GM12878 (cell line): Measurements from ENCODE around the gene BRSK2. TPM values are rescaled to one million over a fixed set of nuclear protein-coding genes. Genes with fewer than 3 reads are reported as not detected.
A peak's percentile ranks its signal among the peaks of the same experiment; 100 is the strongest.
"Not testable (repeated sequence)": the region's sequence is repeated elsewhere in the genome, so short reads cannot be mapped to it uniquely, and the experiment has no call there.

Experiments
- ATAC-seq: fragments of 200-7000 bp; cut with Tn5 transposase; 3 replicates; pipeline ENCODE4 v1.9.1; 2020; ENCODE audit warnings: mild to moderate bottlenecking, moderate library complexity
- BruUV-seq: library from RNA; stranded (reverse); fragments of 400-500 nt; replicated peaks from 2 replicates; lab custom pipeline; 2021; lab: Mats Ljungman, UMichigan
- CTCF ChIA-PET: fragments of 300-600 bp; sonication (Branson Sonifier 250); formaldehyde crosslinking; extraction: SDS; loops from one replicate; lab custom pipeline; 2021; ENCODE audit warnings: inconsistent platforms; lab: Yijun Ruan, JAX
- POLR2A ChIA-PET: fragments of 350-600 bp; formaldehyde crosslinking; extraction: SDS; loops from one replicate; lab custom pipeline; 2021; ENCODE audit warnings: inconsistent platforms; lab: Charles Lee
- RAD21 ChIA-PET: fragments of 300-600 bp; sonication (Branson Sonifier 250); formaldehyde crosslinking; loops from one replicate; lab custom pipeline; 2023; ENCODE audit warnings: antibody characterized with exemption; ENCODE audit not compliant: unreplicated experiment; lab: Charles Lee
- SMC1A ChIA-PET: fragments of 300-600 bp; sonication (Branson Sonifier 250); formaldehyde crosslinking; loops from one replicate; lab custom pipeline; 2023; ENCODE audit not compliant: unreplicated experiment, uncharacterized antibody; lab: Charles Lee
- DNase-seq: peaks from one replicate; pipeline ENCODE4 v3.0.0-alpha.2; 2011; ENCODE audit warnings: low read depth, low spot score
- FAIRE-seq: peaks from 3 replicates; lab custom pipeline; 2011; peaks lifted over from hg19 to GRCh38; lab: Jason Lieb, UNC
- H2AFZ ChIP-seq: 2 replicates; pipeline ENCODE4 v1.6.0; 2011; ENCODE audit warnings: low read depth, low read length, control low read depth; ENCODE audit not compliant: control insufficient read depth
- H3K27ac ChIP-seq: 2 replicates; pipeline ENCODE4 v1.5.1; 2011; ENCODE audit warnings: control low read depth; ENCODE audit not compliant: control insufficient read depth, insufficient read depth
- H3K27me3 ChIP-seq, 2 experiments: replicated peaks in 1 of 2; 2 replicates each; pipeline versions ENCODE4 v1.6.0 to v1.6.1; 2011; ENCODE audit warnings: low read length in 1 of 2; ENCODE audit not compliant: control insufficient read depth in 2 of 2, insufficient read depth in 2 of 2
- H3K36me3 ChIP-seq, 2 experiments: 2 replicates each; pipeline ENCODE4 v1.5.1; 2011; ENCODE audit warnings: low read length in 1 of 2; ENCODE audit not compliant: control insufficient read depth in 2 of 2, insufficient read depth in 2 of 2
- H3K4me1 ChIP-seq: 2 replicates; pipeline ENCODE4 v1.6.1; 2011; ENCODE audit warnings: mild to moderate bottlenecking, low read length, moderate library complexity, mixed read lengths; ENCODE audit not compliant: control insufficient read depth, insufficient read depth
- H3K4me2 ChIP-seq: 2 replicates; pipeline ENCODE4 v1.6.0; 2011; ENCODE audit warnings: control low read depth; ENCODE audit not compliant: control insufficient read depth, insufficient read depth
- H3K4me3 ChIP-seq: fragments of 200-600 bp; sonication (generic); 2 replicates; pipeline ENCODE4 v1.5.1; 2016
- H3K79me2 ChIP-seq: 2 replicates; pipeline ENCODE4 v1.6.0; 2011; ENCODE audit warnings: low read length; ENCODE audit not compliant: control insufficient read depth, insufficient read depth
- H3K9ac ChIP-seq: 2 replicates; pipeline ENCODE4 v1.8.0; 2011; ENCODE audit warnings: low read length, control low read depth, mixed read lengths; ENCODE audit not compliant: control insufficient read depth, insufficient read depth
- H3K9me3 ChIP-seq: replicated peaks from 3 replicates; pipeline ENCODE4 v1.5.1; 2011; ENCODE audit warnings: mild to moderate bottlenecking, low read length; ENCODE audit not compliant: control insufficient read depth, insufficient read depth
- H4K20me1 ChIP-seq: 2 replicates; pipeline ENCODE4 v1.6.0; 2011; ENCODE audit not compliant: control insufficient read depth, insufficient read depth
- BCL11A ChIP-seq: IDR thresholded peaks from 2 replicates; pipeline ENCODE4 v1.6.1; 2011; ENCODE audit warnings: low read depth, low read length
- CREB1 ChIP-seq: IDR thresholded peaks from 2 replicates; pipeline ENCODE4 v1.6.1; 2012; ENCODE audit warnings: low read depth, mild to moderate bottlenecking, inconsistent platforms
- DPF2 ChIP-seq: fragments of 450-650 bp; IDR thresholded peaks from 2 replicates; pipeline ENCODE4 v1.6.1; 2017; ENCODE audit warnings: mild to moderate bottlenecking
- GABPA ChIP-seq: IDR thresholded peaks from 2 replicates; pipeline ENCODE4 v1.6.1; 2014; ENCODE audit warnings: antibody characterized with exemption, low read depth, mild to moderate bottlenecking, inconsistent platforms
- IRF4 ChIP-seq: IDR thresholded peaks from 2 replicates; pipeline ENCODE4 v1.6.1; 2011; ENCODE audit warnings: low read depth, low read length
- MTA2 ChIP-seq: fragments of 450-650 bp; IDR thresholded peaks from 2 replicates; pipeline ENCODE4 v1.6.1; 2016; ENCODE audit warnings: low read depth, mild to moderate bottlenecking, moderate library complexity
- NR2C1 ChIP-seq: fragments of 450-650 bp; IDR thresholded peaks from 2 replicates; pipeline ENCODE4 v1.6.1; 2017; ENCODE audit warnings: antibody characterized with exemption, mild to moderate bottlenecking, moderate library complexity
- PAX8 ChIP-seq: fragments of 450-650 bp; IDR thresholded peaks from 2 replicates; pipeline ENCODE4 v1.6.1; 2017; ENCODE audit warnings: mild to moderate bottlenecking, moderate library complexity
- RFX5 ChIP-seq: IDR thresholded peaks from 2 replicates; pipeline ENCODE4 v1.6.1; 2011; ENCODE audit warnings: low read depth, low read length, improper control_type of control experiment
- RUNX3 ChIP-seq: IDR thresholded peaks from 2 replicates; pipeline ENCODE4 v1.6.1; 2012; ENCODE audit warnings: low read length, inconsistent platforms
- STAT3 ChIP-seq: IDR thresholded peaks from 2 replicates; pipeline ENCODE4 v1.6.1; 2011; ENCODE audit warnings: low read depth, low read length, improper control_type of control experiment
- ZBED1 ChIP-seq: IDR thresholded peaks from 2 replicates; pipeline ENCODE4 v1.6.1; 2016; ENCODE audit warnings: borderline replicate concordance
- ZNF622 ChIP-seq: fragments of 450-650 bp; IDR thresholded peaks from 2 replicates; pipeline ENCODE4 v1.6.1; 2017; ENCODE audit warnings: mild to moderate bottlenecking, inconsistent platforms
- WGBS: methylation state at CpG from one replicate; pipeline ENCODE4 v1.1.6; 2016; ENCODE audit warnings: low lambda C conversion rate; ENCODE audit not compliant: insufficient replicate concordance, insufficient coverage; ENCODE audit errors: missing lambda C conversion rate; 5-methylcytosine and 5-hydroxymethylcytosine counted together
- in situ Hi-C: fragments of 300-500 bp; cut with MboI; formaldehyde crosslinking; loops from 9 replicates; pipeline ENCODE4 v1.14.3; 2018; ENCODE audit warnings: mixed read lengths
- intact Hi-C: fragments of 100-400 bp; cut with micrococcal nuclease; formaldehyde crosslinking; loops from one replicate; pipeline ENCODE4 v1.14.2; 2022; ENCODE audit not compliant: unreplicated experiment
- polyA plus RNA-seq, 11 experiments: library from polyadenylated mRNA; depleted of rRNA in 4 of 11; unstranded in 6 of 11; stranded (reverse) in 5 of 11; fragments of >200 nt; fragmentation: Nextera tagmentation in 4 of 11; fragmentation: Illumina TruSeq in 1 of 11; extraction: Ambion mirVana in 4 of 11; extraction: Trizol in 1 of 11; gene quantifications; 1 replicate in 1 of 11; 2 replicates in 10 of 11; pipeline versions ENCODE4 v1.2.1 to v1.2.3, GENCODE V29; 2011 to 2016; ENCODE audit warnings: inconsistent platforms in 2 of 11, missing spikeins in 2 of 11, low read depth in 1 of 11
- total RNA-seq, 4 experiments: library from RNA; depleted of rRNA in 3 of 4; stranded (reverse); fragments of >200 nt in 3 of 4; fragmentation: Illumina TruSeq in 1 of 4; extraction: Trizol in 1 of 4; gene quantifications; 2 replicates each; pipeline versions ENCODE4 v1.2.1 to v1.2.3, GENCODE V29; 2013 to 2021
- TF ChIP-seq, protein P1 (sequence below): fragments of 150-350 bp; IDR thresholded peaks from 2 replicates; pipeline ENCODE4 v1.6.1; 2016; ENCODE audit warnings: low read depth, low read length

BRSK2 gene
- total and polyA plus RNA-seq, 10 of the 15 experiments (the other 5 are each of a cell fraction or from before 2014, with no cell fraction given): 0.13 TPM; not detected in 9

DNA sequence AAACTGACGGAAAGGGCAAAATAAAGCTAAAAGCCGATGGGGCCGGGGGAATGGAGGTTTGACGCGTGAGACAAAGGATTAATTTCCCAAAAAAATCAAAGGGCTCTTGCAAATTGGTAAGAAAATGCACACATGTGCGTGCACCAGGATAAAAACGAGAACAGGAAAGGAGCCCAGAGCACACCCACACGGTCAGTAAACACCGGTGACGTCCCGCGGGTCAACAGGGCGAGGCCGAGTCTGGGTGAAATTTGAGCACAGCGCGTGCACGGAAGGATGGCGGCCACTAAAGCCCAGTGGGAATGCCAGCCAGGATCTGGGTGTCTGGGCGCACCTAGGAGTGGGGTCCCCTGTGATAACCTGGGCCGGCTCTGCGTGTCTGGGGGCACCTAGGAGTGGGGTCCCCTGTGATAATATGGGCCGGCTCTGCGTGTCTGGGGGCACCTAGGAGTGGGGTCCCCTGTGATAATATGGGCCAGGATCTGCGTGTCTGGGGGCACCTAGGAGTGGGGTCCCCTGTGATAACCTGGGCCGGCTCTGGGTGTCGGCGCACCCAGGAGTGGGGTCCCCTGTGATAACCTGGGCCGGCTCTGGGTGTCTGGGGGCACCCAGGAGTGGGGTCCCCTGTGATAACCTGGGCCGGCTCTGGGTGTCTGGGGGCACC lies 44.4 kb downstream of the BRSK2 start (continued):
- no peak for TF ChIP-seq DPF2
- TF ChIP-seq RUNX3: no peak
- TF ChIP-seq GABPA: no peak
- TF ChIP-seq BCL11A: no peak
- no peak for TF ChIP-seq ZNF622
- TF ChIP-seq, all 136 proteins: peak for 0

DNA sequence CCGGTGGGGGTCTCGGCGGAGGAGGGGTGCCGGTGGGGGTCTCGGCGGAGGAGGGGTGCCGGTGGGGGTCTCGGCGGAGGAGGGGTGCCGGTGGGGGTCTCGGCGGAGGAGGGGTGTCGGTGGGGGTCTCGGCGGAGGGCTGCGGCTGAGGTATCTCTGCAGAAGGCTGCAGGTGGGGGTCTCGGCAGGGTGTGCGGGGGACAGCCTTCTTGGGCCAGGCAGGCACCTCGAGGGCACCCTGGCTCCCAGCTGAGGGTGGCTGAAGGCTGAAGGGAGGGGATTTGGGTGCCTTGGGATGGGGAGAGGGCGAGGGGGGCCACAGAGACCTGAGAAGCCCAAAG lies 45.7 kb downstream of the BRSK2 start:
- intact Hi-C loops, H3K9ac ChIP-seq, RAD21 ChIA-PET, H3K4me2 ChIP-seq, H3K4me3 ChIP-seq, H3K9me3 ChIP-seq, FAIRE-seq, ATAC-seq, BruUV-seq, H3K27ac ChIP-seq, in situ Hi-C loops, SMC1A ChIA-PET, H3K27me3 ChIP-seq, CTCF ChIA-PET, H3K4me1 ChIP-seq, H4K20me1 ChIP-seq, POLR2A ChIA-PET, H3K36me3 ChIP-seq, DNase-seq, H2AFZ ChIP-seq, H3K79me2 ChIP-seq: not testable (repeated sequence)
- WGBS: 56% methylated on average over 11 of the region's 20 CpGs

DNA sequence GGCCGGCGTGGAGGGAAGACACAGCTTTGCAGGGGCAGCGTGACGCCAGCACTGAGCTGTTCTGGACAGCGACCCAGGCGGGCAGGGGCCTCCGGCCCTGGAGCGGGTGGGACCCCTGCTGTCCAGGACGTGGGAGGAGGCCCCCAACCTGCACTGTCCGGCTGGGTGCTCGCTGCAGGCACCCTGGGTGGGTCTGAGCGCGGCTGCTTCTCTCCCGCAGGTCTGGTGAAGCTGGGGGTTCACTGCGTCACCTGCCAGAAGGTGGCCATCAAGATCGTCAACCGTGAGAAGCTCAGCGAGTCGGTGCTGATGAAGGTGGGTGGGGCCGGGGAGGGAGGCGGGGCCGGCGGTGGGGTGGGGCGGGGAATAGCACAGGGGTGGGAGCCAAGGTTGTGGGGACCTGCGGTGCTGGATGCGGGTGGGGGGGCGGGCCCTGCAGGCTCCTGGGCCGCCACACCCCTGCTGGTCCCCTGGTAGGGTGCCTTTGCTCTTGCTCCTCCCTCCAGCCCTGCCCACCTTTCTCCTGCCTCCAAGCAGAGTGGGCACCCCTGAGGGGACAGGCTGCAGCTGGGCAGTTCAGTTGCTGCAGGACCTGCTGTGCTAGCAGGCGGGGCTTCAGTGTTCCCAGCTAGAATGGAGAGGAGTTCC lies 46.2 kb downstream of the BRSK2 start:
- BruUV-seq: no TSS peak
- FAIRE-seq (no peak), ATAC-seq (peak; percentile 21; the same call in 2 of the 3 replicates), DNase-seq (no peak)
- Histone ChIP-seq H3K4me1 (no peaks in the 10 kb centered on the region), H2AFZ (no peak overlapping the region), H3K36me3 (no peaks in the 10 kb centered on the region), H3K79me2 (no peaks in the 10 kb centered on the region), H3K4me2 (no peak overlapping the region), H4K20me1 (no peaks in the 10 kb centered on the region), H3K27me3 (no peaks in the 10 kb centered on the region), H3K9ac (no peak overlapping the region), H3K9me3 (no peaks in the 10 kb centered on the region), H3K27ac (no peak overlapping the region), H3K4me3 (no peak overlapping the region)
- in situ Hi-C loops (no loop called here), intact Hi-C loops (no loop called here)
- ChIA-PET RAD21 (no interaction called here), CTCF (interaction anchor here (0.7 kb wide), 1 partner anchor 139 kb away, joined by 3 read pairs; no protein-coding TSS in a partner anchor), POLR2A (no interaction called here), SMC1A (no interaction called here)
- 45% methylated on average over 12 of the region's 29 CpGs for WGBS
- TF ChIP-seq, protein P1, sequence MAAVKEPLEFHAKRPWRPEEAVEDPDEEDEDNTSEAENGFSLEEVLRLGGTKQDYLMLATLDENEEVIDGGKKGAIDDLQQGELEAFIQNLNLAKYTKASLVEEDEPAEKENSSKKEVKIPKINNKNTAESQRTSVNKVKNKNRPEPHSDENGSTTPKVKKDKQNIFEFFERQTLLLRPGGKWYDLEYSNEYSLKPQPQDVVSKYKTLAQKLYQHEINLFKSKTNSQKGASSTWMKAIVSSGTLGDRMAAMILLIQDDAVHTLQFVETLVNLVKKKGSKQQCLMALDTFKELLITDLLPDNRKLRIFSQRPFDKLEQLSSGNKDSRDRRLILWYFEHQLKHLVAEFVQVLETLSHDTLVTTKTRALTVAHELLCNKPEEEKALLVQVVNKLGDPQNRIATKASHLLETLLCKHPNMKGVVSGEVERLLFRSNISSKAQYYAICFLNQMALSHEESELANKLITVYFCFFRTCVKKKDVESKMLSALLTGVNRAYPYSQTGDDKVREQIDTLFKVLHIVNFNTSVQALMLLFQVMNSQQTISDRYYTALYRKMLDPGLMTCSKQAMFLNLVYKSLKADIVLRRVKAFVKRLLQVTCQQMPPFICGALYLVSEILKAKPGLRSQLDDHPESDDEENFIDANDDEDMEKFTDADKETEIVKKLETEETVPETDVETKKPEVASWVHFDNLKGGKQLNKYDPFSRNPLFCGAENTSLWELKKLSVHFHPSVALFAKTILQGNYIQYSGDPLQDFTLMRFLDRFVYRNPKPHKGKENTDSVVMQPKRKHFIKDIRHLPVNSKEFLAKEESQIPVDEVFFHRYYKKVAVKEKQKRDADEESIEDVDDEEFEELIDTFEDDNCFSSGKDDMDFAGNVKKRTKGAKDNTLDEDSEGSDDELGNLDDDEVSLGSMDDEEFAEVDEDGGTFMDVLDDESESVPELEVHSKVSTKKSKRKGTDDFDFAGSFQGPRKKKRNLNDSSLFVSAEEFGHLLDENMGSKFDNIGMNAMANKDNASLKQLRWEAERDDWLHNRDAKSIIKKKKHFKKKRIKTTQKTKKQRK: no peak
- TF ChIP-seq IRF4 (no peak), ZBED1 (no peak), STAT3 (no peak), NR2C1 (no peak), PAX8 (no peak), DPF2 (no peak), CREB1 (no peak), RFX5 (no peak), MTA2 (no peak)
